Stimulated activated naive CD8-positive, alpha-beta T cell treated with anti-CD3 and anti-CD28 coated beads, Interleukin-15, Interleukin-2, amounts not matched to agents 100 ng/mL and 50 ng/mL, for 24 hours (primary cell): ENCODE measurements around the gene NRF1.

Source experiments
- H3K27ac Mint-ChIP-seq: one replicate; pipeline ENCODE4 v1.8.0; 2021; ENCODE audit warnings: mild to moderate bottlenecking, mixed read lengths
- H3K27me3 Mint-ChIP-seq: one replicate; pipeline ENCODE4 v1.8.0; 2021; ENCODE audit warnings: mixed read lengths
- H3K36me3 Mint-ChIP-seq: one replicate; pipeline ENCODE4 v1.8.0; 2021; ENCODE audit warnings: low read depth, mixed read lengths
- H3K4me1 Mint-ChIP-seq: one replicate; pipeline ENCODE4 v1.8.0; 2021; ENCODE audit warnings: low read depth, mixed read lengths
- H3K4me3 Mint-ChIP-seq: one replicate; pipeline ENCODE4 v1.8.0; 2021; ENCODE audit warnings: mild to moderate bottlenecking, mixed read lengths
- H3K9me3 Mint-ChIP-seq: one replicate; pipeline ENCODE4 v1.8.0; 2021; ENCODE audit warnings: mixed read lengths

The NRF1 gene

GRCh38 chr7:129804111-129804889 lies 192.8 kb downstream of the NRF1 start:
- Mint-ChIP-seq H3K9me3 (no peaks in the 10 kb centered on the region), H3K36me3 (no peaks in the 10 kb centered on the region), H3K4me1 (no peaks in the 10 kb centered on the region), H3K27me3 (peaks cover 3% of the 10 kb centered on the region), H3K4me3 (no peak overlapping the region), H3K27ac (no peak overlapping the region)

DNA sequence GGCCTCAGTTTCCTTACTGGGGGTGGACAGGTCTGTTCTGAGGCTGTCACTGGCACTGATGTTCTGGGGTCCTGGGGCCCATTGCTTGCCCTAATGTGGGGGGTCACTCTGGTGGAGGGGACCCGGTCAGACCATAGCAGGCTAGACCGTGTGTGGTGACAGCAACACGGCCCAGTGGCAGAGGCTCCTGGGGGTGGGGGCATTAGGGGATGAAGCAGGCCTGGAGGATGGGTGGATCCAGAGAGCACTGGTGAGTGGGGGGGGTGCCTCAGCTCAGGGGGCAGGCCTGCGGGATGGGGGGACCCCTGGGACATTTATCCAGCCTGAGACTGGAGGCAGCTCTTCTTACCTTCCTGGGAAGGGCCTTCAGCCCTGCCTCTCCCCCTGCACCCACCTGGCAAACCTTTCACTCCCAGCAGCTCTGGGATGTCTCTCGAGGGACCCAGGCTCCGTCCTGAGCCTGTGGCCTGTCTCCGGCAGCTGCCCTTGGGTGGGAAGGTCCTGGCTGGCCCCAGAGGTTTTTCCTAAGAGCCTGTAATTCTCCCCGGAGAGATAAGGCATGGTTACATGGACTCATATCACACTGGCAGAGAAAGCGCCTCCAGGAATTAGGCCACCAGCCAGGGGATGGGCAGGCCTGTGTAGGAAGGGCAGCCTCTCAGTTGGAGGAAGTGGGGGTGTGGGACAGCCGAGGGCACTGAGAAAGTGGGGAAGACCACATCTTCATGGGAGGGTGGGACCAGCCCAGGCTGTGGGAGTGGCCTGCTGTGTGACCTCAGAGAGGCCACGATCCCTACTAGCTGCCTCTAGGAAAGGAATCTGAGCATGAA lies 193.6 kb downstream of the NRF1 start:
- Mint-ChIP-seq H3K27me3 (peaks cover 3% of the 10 kb centered on the region), H3K4me3 (no peak overlapping the region), H3K36me3 (no peaks in the 10 kb centered on the region), H3K27ac (no peak overlapping the region), H3K4me1 (no peaks in the 10 kb centered on the region), H3K9me3 (no peaks in the 10 kb centered on the region)
